Measurements from ENCODE around the gene MCM7. TPM values are rescaled to one million over a fixed set of nuclear protein-coding genes. Genes with fewer than 3 reads are reported as not detected.

Gene MCM7
- total and polyA plus RNA-seq, 2 of the 13 experiments (the other 11 are each of a cell fraction or from before 2014, with no cell fraction given), result 84.5 to 214 TPM

DNA sequence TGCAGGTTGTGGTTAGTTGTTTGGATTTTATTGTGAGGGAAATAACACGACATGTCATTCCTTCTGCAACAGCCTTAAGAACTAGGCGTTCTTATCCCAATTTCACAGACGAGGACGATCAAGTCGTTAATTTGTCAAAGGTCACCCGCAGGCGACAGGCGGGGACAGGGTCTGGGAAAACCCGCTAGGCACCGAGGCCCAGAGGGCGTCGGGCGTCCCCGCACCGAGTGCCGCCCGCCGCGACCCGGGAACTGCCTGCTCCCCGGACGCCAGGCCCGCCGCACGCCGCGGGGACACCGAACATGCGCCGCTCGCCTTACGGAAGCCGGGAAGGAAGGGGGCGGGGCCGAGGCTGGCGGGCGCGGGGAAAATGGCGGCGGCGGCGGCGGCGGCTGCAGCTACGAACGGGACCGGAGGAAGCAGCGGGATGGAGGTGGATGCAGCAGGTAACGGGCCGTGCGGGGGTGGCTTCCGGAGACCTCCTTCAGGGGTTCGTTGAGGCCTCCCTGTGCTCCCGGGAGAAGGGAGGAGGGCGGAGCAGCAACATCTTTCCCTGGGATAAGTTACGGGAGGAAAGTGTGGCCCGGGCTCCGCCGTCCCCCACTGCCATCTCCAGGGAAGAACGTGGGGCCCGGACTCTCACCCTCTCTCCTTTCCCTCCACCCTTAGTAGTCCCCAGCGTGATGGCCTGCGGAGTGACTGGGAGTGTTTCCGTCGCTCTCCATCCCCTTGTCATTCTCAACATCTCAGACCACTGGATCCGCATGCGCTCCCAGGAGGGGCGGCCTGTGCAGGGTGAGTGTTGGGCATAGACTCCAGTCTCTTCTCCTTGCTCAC is 12.4 kb downstream of the MCM7 start, which contains the start of gene COPS6 (continued):
- TF ChIP-seq DMAP1 (CRISPR knock-in tag; IDR thresholded peaks at IDR 0.05) (peak; percentile 79), ZNF496 (CRISPR knock-in tag; IDR thresholded peaks at IDR 0.05; ENCODE audit: insufficient replicate concordance) (no peak), TRIM22 (IDR thresholded peaks at IDR 0.05) (no peak), ZNF607 (CRISPR knock-in tag; IDR thresholded peaks at IDR 0.05; ENCODE audit: borderline replicate concordance) (peak; percentile 99), RFX1 (IDR thresholded peaks at IDR 0.05) (no peak), ZFY (CRISPR knock-in tag; IDR thresholded peaks at IDR 0.05) (peak; percentile 98), ZNF639 (CRISPR knock-in tag; conservative IDR thresholded peaks at IDR 0.05) (peak; percentile 98), GMEB2 (CRISPR knock-in tag; IDR thresholded peaks at IDR 0.05; ENCODE audit: low read depth) (peak; percentile 63), ZFYVE20 (CRISPR knock-in tag; IDR thresholded peaks at IDR 0.05; ENCODE audit: borderline replicate concordance, low read depth) (peak; percentile 78; the same call in 1 of the 2 replicates), ZNF75D (CRISPR knock-in tag; IDR thresholded peaks at IDR 0.05; ENCODE audit: borderline replicate concordance) (peak; percentile 87; the same call in 1 of the 2 replicates), KLF16 (CRISPR knock-in tag; IDR thresholded peaks at IDR 0.05) (peak; percentile 91 to 95), JUNB (CRISPR knock-in tag; IDR thresholded peaks at IDR 0.05; ENCODE audit: borderline replicate concordance) (no peak), ZBTB8A (CRISPR knock-in tag; IDR thresholded peaks at IDR 0.05; ENCODE audit: borderline replicate concordance, low read depth) (peak; percentile 53; the same call in 1 of the 2 replicates), MIXL1 (CRISPR knock-in tag; IDR thresholded peaks at IDR 0.05) (peak; percentile 68; the same call in 1 of the 2 replicates), ZNF337 (CRISPR knock-in tag; IDR thresholded peaks at IDR 0.05; ENCODE audit: borderline replicate concordance, low read depth) (no peak)
- TF ChIP-seq, protein P1, sequence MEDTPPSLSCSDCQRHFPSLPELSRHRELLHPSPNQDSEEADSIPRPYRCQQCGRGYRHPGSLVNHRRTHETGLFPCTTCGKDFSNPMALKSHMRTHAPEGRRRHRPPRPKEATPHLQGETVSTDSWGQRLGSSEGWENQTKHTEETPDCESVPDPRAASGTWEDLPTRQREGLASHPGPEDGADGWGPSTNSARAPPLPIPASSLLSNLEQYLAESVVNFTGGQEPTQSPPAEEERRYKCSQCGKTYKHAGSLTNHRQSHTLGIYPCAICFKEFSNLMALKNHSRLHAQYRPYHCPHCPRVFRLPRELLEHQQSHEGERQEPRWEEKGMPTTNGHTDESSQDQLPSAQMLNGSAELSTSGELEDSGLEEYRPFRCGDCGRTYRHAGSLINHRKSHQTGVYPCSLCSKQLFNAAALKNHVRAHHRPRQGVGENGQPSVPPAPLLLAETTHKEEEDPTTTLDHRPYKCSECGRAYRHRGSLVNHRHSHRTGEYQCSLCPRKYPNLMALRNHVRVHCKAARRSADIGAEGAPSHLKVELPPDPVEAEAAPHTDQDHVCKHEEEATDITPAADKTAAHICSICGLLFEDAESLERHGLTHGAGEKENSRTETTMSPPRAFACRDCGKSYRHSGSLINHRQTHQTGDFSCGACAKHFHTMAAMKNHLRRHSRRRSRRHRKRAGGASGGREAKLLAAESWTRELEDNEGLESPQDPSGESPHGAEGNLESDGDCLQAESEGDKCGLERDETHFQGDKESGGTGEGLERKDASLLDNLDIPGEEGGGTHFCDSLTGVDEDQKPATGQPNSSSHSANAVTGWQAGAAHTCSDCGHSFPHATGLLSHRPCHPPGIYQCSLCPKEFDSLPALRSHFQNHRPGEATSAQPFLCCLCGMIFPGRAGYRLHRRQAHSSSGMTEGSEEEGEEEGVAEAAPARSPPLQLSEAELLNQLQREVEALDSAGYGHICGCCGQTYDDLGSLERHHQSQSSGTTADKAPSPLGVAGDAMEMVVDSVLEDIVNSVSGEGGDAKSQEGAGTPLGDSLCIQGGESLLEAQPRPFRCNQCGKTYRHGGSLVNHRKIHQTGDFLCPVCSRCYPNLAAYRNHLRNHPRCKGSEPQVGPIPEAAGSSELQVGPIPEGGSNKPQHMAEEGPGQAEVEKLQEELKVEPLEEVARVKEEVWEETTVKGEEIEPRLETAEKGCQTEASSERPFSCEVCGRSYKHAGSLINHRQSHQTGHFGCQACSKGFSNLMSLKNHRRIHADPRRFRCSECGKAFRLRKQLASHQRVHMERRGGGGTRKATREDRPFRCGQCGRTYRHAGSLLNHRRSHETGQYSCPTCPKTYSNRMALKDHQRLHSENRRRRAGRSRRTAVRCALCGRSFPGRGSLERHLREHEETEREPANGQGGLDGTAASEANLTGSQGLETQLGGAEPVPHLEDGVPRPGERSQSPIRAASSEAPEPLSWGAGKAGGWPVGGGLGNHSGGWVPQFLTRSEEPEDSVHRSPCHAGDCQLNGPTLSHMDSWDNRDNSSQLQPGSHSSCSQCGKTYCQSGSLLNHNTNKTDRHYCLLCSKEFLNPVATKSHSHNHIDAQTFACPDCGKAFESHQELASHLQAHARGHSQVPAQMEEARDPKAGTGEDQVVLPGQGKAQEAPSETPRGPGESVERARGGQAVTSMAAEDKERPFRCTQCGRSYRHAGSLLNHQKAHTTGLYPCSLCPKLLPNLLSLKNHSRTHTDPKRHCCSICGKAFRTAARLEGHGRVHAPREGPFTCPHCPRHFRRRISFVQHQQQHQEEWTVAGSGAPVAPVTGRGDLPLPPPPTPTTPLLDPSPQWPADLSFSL (CRISPR knock-in tag; IDR thresholded peaks at IDR 0.05), result no peak
- TF ChIP-seq, protein P2, sequence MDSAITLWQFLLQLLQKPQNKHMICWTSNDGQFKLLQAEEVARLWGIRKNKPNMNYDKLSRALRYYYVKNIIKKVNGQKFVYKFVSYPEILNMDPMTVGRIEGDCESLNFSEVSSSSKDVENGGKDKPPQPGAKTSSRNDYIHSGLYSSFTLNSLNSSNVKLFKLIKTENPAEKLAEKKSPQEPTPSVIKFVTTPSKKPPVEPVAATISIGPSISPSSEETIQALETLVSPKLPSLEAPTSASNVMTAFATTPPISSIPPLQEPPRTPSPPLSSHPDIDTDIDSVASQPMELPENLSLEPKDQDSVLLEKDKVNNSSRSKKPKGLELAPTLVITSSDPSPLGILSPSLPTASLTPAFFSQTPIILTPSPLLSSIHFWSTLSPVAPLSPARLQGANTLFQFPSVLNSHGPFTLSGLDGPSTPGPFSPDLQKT (CRISPR knock-in tag; IDR thresholded peaks at IDR 0.05; ENCODE audit: borderline replicate concordance), result no peak

Measured in HepG2 (cell line).